Karpas-422 (cell line): ENCODE data around the gene PNMA6A. TPM values are rescaled to one million over a fixed set of nuclear protein-coding genes. Genes with fewer than 3 reads are reported as not detected.

Source experiments
- small RNA-seq: library from RNA; depleted of rRNA; stranded (forward); fragments of <200 nt; gene quantifications from one replicate; pipeline ENCODE3, GENCODE V24; 2014
- total RNA-seq: library from RNA; depleted of rRNA; stranded (reverse); fragments of >200 nt; shearing (Covaris generic); gene quantifications from 2 replicates; pipeline ENCODE4 v1.2.3, GENCODE V29; 2014; ENCODE audit warnings: low replicate concordance; rRNA removed

Gene PNMA6A
- total RNA-seq, 1 experiment from 2014 or later, result not detected

Small RNA genes lying within 50 kb of the gene (small RNA-seq; reads per million reads assigned to genes)
- gene AC243428.1, result not detected

Other genes starting within 250 kb of the PNMA6A start
- 16.8 and 24.1 TPM in 2 replicates for gene CETN2, start 241.7 kb upstream of the PNMA6A start, total RNA-seq
- gene NSDHL, start 241.4 kb upstream of the PNMA6A start, total RNA-seq, result 23.6 and 23.8 TPM in 2 replicates
- gene ZNF185, start 174.4 kb upstream of the PNMA6A start, total RNA-seq, result 0.43 and 0.67 TPM in 2 replicates
- not detected in 2 replicates for gene PNMA5, start 78.3 kb upstream of the PNMA6A start, total RNA-seq
- not detected in 2 replicates for gene PNMA3, start 16.0 kb upstream of the PNMA6A start, total RNA-seq
- gene MAGEA1, start 106.8 kb downstream of the PNMA6A start, total RNA-seq, result 31.6 and 46.4 TPM in 2 replicates
- not detected in 2 replicates for gene PNMA6F, start 249.3 kb downstream of the PNMA6A start, total RNA-seq